ENCODE data around the gene MAP3K5. TPM values are rescaled to one million over a fixed set of nuclear protein-coding genes. Genes with fewer than 3 reads are reported as not detected.

The MAP3K5 gene
- total RNA-seq, 1 donor from 2014 or later, result 10.2 TPM

GRCh38 chr6:136683209-136683941 is 108.9 kb downstream of the MAP3K5 start:
- DNase-seq, result no peak

DNA sequence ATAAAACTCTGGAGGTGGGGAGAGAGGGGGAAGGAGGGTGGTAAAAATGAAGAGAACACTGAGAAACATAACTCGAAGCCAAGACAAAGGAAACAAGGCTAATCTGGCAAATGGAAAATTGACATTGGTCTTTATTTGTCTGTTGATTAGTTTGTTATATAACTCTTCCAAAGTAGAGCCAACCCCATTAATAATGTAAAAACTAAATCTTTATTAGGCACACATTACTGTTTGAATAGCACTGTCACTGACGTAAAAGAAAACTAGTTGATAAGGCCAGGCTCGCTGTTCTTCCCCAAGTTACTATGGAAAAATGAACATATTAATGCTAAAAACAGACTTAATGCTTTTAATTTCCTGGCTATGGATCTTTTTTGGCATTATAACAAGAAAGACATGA is 110.0 kb downstream of the MAP3K5 start:
- DNase-seq, result no peak

GRCh38 chr6:136677822-136678221 is 114.5 kb downstream of the MAP3K5 start:
- peak; percentile 11 for DNase-seq

- no peak for DNase-seq
These were observed 114.9 kb downstream of the MAP3K5 start for GRCh38 chr6:136677344-136677743.

DNA sequence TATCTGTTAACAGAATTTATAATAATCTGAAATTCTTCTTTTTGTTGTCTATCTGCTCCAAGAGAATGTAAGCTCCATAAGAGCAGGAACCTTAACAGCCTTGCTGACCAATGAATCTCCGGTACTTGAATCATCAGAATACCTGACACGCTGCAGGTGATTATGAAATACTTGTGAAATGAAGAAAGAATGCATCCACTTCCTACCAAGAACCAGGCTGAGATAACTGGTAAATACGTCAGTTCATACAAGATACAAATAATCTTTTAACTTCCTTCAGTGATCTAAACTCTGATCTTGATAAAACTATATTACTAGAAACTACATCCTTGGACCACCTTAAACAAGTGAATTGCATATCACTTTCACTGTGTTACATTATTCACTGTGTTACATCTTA is 116.2 kb downstream of the MAP3K5 start:
- no peak for DNase-seq

- no peak for DNase-seq
These were observed 118.7 kb downstream of the MAP3K5 start for GRCh38 chr6:136673571-136673970.

DNA sequence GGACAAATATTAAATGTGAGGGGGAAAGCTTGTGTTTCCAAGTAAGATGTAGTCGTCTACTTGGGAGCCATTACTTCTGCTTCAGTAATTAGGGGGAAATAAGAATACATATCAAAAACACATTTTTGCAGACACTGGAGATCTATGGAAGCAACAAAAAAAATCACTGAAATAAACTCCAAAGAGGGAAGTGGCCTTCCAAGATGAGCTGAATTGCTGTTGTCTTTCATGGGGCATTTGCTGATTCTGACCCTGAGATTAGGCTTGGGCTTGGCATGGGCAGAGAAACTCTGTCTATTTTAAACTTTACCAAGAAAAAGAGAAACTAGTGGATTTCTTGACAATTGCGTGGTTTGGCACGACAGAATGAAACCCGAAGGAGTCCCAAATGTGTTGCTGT is 120.1 kb downstream of the MAP3K5 start:
- DNase-seq, result no peak

- DNase-seq, result peak; percentile 46
These were observed 123.0 kb downstream of the MAP3K5 start for GRCh38 chr6:136669299-136669699.

DNA sequence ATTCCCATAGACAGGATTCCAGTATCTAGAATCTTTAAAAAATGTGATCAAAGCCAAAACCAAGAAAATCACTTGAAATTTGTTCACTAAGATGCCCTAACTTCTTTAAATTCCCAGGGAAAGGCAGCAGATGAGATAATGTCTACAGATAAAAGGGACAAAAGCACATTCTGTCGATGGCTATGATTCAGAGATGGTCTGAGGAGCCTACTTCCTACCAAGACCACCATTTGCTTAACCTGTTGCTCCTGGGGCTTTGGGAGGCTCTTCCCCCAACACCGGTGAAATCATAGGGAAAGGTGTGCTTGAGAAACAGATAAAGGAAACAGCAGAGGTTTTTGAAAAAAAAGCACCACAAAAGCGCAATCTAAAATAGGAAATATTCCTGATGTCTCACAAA is 123.7 kb downstream of the MAP3K5 start:
- no peak for DNase-seq

GRCh38 chr6:136666041-136666440 is 126.2 kb downstream of the MAP3K5 start:
- DNase-seq, result no peak

DNA sequence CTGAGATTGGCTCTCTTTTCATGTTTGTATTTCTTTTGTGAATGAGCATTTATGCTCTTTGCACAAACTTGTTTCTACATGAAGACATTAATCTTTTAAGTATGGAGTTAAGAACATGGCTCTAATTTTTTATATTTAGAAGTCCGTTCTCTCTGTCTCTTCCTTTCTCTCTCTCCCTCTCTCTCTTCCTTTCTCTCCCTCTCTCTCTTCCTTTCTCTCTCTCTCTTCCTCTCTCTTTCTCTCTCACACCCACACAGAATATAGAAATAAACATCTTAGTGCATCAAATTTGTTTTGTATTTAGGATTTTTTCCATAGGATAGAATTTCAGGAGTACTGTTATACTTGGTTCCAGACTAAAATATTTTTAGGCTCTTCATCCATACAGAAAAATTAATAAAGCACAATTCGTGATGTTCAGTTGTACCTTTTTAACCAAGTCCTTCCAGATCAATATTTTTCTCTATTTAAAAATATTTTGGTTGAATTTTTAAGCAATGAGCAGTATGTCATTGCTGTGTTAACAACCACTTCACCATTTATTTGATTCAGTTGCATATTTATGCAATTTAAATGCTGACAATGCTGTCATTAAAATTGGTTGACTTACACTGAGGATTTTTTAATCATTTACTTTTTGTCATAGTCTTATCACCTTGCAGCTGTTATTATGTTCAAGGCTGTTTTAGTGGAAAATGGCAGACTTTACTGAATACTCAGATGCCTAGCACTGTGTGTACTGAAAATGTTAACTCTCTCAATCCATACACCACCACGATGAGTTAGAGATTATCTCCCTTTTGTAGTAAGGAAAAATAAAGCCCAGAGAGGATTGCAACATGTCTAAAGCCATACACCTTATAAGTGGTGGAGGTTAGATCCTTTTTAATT is 129.7 kb downstream of the MAP3K5 start:
- DNase-seq, result no peak

DNA sequence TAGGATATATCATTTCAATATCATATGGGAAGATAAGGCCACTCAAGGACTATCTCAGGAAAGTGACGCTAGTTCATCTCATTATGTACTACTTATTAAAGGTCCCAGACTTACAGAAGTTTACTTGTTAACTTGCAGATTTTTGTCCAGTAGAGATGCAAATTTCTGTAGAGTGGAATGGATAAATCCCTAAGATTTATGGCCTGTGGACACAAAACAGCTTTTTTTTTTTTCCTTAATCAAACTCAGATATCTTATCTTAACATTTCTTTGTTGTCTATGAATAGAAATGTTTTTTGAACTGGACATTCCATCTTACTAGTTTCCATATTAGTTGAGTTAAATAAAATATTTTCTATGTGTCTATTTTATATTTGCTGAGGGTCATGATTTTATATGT is 131.6 kb downstream of the MAP3K5 start:
- no peak for DNase-seq

DNA sequence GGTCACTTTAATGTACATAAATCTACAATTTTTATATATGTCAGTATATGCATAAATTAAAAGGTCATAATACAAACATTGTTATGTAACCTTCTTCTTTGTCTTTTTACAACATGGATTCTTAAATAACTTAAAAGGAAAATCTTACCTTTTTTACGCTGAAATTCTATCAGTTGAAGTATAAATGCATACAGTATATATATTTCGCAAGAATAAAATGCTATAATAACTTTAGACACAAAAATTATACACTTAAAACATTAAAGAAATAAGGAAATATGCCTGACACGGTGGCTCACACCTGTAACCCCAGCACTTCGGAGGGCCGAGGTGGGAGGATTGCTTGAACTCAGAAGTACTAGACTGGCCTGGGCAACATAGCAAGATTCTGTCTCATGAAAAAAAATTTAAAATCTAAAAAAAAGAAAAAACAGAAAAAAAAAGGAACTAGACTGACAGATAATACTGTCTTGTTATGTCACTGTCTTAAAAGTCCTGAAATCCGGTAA is 132.2 kb downstream of the MAP3K5 start:
- no peak for DNase-seq

- no peak for DNase-seq
These were observed 133.6 kb downstream of the MAP3K5 start for GRCh38 chr6:136658711-136659110.

DNA sequence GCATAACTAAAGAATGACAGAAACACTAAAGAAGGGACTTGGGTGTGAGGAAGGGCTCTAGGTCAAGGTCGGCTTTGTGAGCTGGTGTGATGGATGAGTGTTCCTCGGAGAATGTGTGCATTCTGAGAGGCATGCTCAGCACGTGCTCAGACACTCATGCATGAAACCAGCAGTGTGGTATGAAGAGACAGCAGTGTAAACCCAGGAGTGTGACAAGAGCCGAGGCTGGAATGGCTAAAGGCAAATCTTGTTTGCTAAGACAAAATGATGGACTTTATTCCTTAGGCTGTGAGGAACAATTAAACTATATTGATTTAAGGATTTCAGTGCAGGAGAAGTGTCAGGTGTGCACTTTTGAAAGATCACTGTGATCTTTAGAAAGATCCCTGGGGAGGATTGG is 134.6 kb downstream of the MAP3K5 start:
- no peak for DNase-seq

- no peak for DNase-seq
These were observed 136.2 kb downstream of the MAP3K5 start for GRCh38 chr6:136656121-136656520.

- DNase-seq, result no peak
These were observed 136.8 kb downstream of the MAP3K5 start for GRCh38 chr6:136655239-136656014.

DNA sequence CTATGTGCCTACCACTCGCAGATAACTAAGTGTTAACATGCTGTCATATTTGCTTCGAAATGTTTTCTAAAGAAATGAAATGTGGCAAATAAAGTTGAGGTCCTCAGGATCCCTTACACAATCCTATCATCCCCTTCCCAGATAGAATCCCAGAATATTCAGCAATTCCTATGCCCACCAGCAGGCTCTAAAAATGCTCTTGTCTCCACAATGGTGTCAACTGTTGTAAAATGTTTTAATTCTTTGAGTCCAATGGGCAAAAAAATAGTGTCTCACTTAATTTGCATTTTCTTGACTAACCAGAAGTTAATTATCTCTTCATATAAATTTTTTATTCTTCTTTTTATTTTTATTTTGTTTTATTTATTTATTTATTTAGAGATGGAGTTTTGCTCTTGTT is 138.2 kb downstream of the MAP3K5 start:
- DNase-seq, result no peak

DNA sequence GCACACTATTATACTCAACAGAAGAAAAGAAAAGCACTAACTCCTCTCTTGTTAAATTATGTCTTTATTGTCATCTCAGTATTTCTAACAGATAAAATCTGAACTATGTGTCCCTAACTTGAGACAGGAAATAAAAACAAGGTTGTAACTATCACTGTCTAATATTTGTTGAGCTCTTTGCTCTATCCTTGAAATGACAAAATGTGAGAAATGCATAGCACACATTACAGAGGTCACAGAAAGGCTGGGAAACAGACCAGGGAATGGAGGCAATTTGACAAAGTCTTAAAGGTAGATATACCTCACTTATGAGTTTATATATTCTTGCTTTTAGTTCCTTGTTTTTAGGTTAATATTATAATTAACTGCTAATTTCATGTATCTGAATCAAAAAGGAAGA is 139.6 kb downstream of the MAP3K5 start:
- no peak for DNase-seq

DNA sequence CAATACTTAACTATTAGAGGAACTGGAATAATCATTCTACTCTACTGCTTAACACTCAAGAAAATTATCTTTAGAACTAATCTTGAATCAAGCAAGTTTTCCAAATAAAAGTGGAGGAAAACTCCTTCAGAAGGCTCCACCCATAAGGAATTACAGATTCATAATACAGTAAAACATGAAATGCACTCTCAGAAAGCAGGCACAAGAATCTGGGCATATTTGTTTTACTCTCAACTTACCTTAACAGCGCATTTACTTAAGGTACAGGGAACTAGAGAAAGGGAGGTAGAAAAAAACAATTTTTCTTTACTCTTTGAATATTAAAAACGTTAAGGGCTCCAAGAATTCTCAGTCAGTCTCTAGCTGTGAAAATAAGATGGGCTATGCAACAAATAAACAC is 140.3 kb downstream of the MAP3K5 start:
- no peak for DNase-seq

DNA sequence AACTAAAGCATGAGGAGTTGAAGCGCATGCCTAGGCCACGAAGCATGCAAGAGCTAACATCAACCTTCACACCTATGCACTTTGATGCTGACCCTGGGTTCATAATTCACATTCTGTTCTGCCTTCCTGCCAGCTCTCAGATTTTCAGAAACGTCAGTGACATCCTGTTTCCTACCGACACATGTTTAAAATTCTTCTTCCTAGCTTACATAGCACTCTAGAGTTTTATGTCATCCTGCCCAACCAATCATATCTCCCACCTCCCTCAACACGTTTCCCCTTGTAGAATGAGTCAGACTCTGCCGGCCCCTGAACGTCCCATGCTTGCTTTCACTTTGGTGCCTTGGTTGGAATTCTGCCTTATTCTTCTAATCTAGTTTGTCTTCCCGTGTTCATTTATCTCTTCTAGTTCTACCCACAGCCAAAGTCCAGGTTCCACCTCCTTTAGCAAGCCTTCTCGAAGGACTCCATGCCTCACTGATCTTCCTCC is 144.9 kb downstream of the MAP3K5 start:
- no peak for DNase-seq

GRCh38 chr6:136646377-136646776 is 145.9 kb downstream of the MAP3K5 start:
- DNase-seq, result peak; percentile 19

DNA sequence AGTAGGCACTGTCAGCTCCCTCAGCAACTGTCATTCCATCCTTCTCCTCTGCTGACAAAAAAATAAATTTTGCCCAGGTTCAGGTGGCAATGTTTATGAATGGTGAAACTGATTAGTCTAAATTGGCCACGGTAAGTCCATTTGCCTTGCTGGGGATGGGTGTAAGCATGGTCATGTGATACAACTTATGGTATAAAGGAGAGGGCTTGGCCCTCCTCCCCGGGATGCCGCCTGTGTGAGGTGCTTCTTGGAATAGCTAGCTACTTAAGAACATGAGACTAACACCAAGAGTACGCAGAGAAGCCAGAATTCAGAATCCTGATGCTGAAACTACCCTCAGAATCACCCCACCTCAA is 147.7 kb downstream of the MAP3K5 start:
- no peak for DNase-seq

Measured in tongue (tissue), 2 donors.